Measurements from ENCODE around the gene CARMIL1. TPM values are rescaled to one million over a fixed set of nuclear protein-coding genes. Genes with fewer than 3 reads are reported as not detected.

CARMIL1 gene
- total RNA-seq, 1 experiment from 2014 or later: 23.6 TPM

GRCh38 chr6:25309886-25310285 lies 30.7 kb downstream of the CARMIL1 start:
- H2BK5ac ChIP-seq (ENCODE audit: insufficient read length, low read length): no peak overlapping the region
- no peak overlapping the region for H4K91ac ChIP-seq (ENCODE audit: insufficient read length, low read depth, low read length)
- H2AK5ac ChIP-seq (ENCODE audit: insufficient read length, low read length): no peak overlapping the region
- H3K23me2 ChIP-seq (ENCODE audit: insufficient read length, low read depth, low read length, poor library complexity, severe bottlenecking): no peaks in the 10 kb centered on the region
- no peak overlapping the region for H2BK20ac ChIP-seq (ENCODE audit: low read depth, low read length, poor library complexity, severe bottlenecking)
- H3K27ac Mint-ChIP-seq: no peak overlapping the region
- no peaks in the 10 kb centered on the region; a peak in 1 of 7 replicates for H3K36me3 Mint-ChIP-seq (ENCODE audit: insufficient read depth in 1 of 3, low read depth in 3 of 3)
- H3K4me3 Mint-ChIP-seq: no peak overlapping the region
- H2BK12ac ChIP-seq (ENCODE audit: insufficient read length, low read depth, low read length): no peak overlapping the region
- no peak for TF ChIP-seq CTCF (conservative IDR thresholded peaks at IDR 0.05)
- H2BK15ac ChIP-seq (ENCODE audit: low read depth, low read length): no peak overlapping the region
- no peaks in the 10 kb centered on the region for H4K20me1 ChIP-seq (ENCODE audit: control insufficient read depth, insufficient read depth, insufficient read length)
- no peak overlapping the region for H3K56ac ChIP-seq (ENCODE audit: insufficient read length, low read depth, low read length)
- H4K5ac ChIP-seq (ENCODE audit: insufficient read length, low read depth, low read length): no peak overlapping the region
- H3K79me1 ChIP-seq (ENCODE audit: insufficient read depth, low read depth, low read length, poor library complexity, severe bottlenecking): no peaks in the 10 kb centered on the region
- no peak overlapping the region for H3T11ph ChIP-seq (ENCODE audit: low read length)
- no peak overlapping the region for H3K18ac ChIP-seq (ENCODE audit: insufficient read length, low read depth, low read length)
- H3K27me3 Mint-ChIP-seq (ENCODE audit: low read depth): no peaks in the 10 kb centered on the region
- H3K4me2 ChIP-seq (ENCODE audit: insufficient read depth, insufficient read length, low read length): no peak overlapping the region
- no peak overlapping the region for H2AFZ ChIP-seq (ENCODE audit: low read length)
- H3K4me1 Mint-ChIP-seq: peaks cover 36 to 51% of the 10 kb centered on the region in 2 experiments
- H3K4me1 ChIP-seq (ENCODE audit: insufficient read depth, low read length): peaks cover 4% of the 10 kb centered on the region; the same call in 1 of the 2 replicates
- no peak overlapping the region for H3K9ac ChIP-seq (ENCODE audit: extremely low read depth, insufficient read length, low read length)
- H3K23ac ChIP-seq (ENCODE audit: insufficient read length, low read depth, low read length): no peak overlapping the region
- H3K14ac ChIP-seq (ENCODE audit: insufficient read depth, low read length): no peak overlapping the region
- H2BK120ac ChIP-seq (ENCODE audit: low read depth, low read length, poor library complexity, severe bottlenecking): no peak overlapping the region
- no peak for DNase-seq
- no CpG with 5 or more reads among the region's 8 CpGs for WGBS (ENCODE audit: extremely low coverage, insufficient read length, low lambda C conversion rate)
- H3K4ac ChIP-seq (ENCODE audit: low read depth, low read length): no peak overlapping the region
- H3K9me3 ChIP-seq (ENCODE audit: control insufficient read depth, low read depth, low read length): no peaks in the 10 kb centered on the region
- H3K27ac ChIP-seq (ENCODE audit: insufficient read length, low read depth, low read length): no peak overlapping the region
- no peaks in the 10 kb centered on the region for H3K27me3 ChIP-seq (ENCODE audit: insufficient read depth, low read length)
- peaks cover 4% of the 10 kb centered on the region; the same call in 1 of the 2 replicates for H3K79me2 ChIP-seq (ENCODE audit: insufficient read depth, low read length)
- no peaks in the 10 kb centered on the region for H3K9me3 Mint-ChIP-seq
- no peak overlapping the region for H4K8ac ChIP-seq (replicated peaks; ENCODE audit: insufficient read length, low read depth, low read length)

All from H9 (cell line).